Activated CD4-positive, alpha-beta T cell treated with anti-CD3 and anti-CD28 coated beads for 48 hours (primary cell): ENCODE data around the gene GRAMD1B.

Source experiments
- DNase-seq: peaks from one replicate; pipeline ENCODE4 v3.0.0-alpha.2; 2020

GRAMD1B gene

GRCh38 chr11:123594921-123595320 lies 164.9 kb downstream of the GRAMD1B start:
- no peak for DNase-seq

- DNase-seq: no peak
Measured at GRCh38 chr11:123597859-123598258, 167.8 kb downstream of the GRAMD1B start.

GRCh38 chr11:123601136-123601535 lies 171.1 kb downstream of the GRAMD1B start:
- DNase-seq: no peak

GRCh38 chr11:123601743-123602142 lies 171.7 kb downstream of the GRAMD1B start:
- no peak for DNase-seq

- no peak for DNase-seq
Measured at GRCh38 chr11:123603666-123604065, 173.6 kb downstream of the GRAMD1B start.

- DNase-seq: no peak
Measured at GRCh38 chr11:123607781-123608180, 177.7 kb downstream of the GRAMD1B start.

- no peak for DNase-seq
Measured at GRCh38 chr11:123608371-123608770, 178.3 kb downstream of the GRAMD1B start.

GRCh38 chr11:123608945-123609344 lies 178.9 kb downstream of the GRAMD1B start:
- DNase-seq: no peak

GRCh38 chr11:123611698-123612097 lies 181.6 kb downstream of the GRAMD1B start:
- no peak for DNase-seq

- DNase-seq: no peak
Measured at GRCh38 chr11:123616505-123617198, 186.6 kb downstream of the GRAMD1B start.

- DNase-seq: no peak
Measured at GRCh38 chr11:123622576-123622975, 192.5 kb downstream of the GRAMD1B start.

GRCh38 chr11:123624974-123625373 lies 194.9 kb downstream of the GRAMD1B start:
- no peak for DNase-seq

GRCh38 chr11:123628936-123629683 lies 199.0 kb downstream of the GRAMD1B start:
- DNase-seq: no peak

- DNase-seq: no peak
Measured at GRCh38 chr11:123630126-123630608, 200.1 kb downstream of the GRAMD1B start.

- no peak for DNase-seq
Measured at GRCh38 chr11:123640029-123640428, 210.0 kb downstream of the GRAMD1B start.

GRCh38 chr11:123640677-123641494 lies 210.8 kb downstream of the GRAMD1B start:
- peak; percentile 68 for DNase-seq

- DNase-seq: no peak
Measured at GRCh38 chr11:123641495-123641840, 211.4 kb downstream of the GRAMD1B start.

- no peak for DNase-seq
Measured at GRCh38 chr11:123642435-123642834, 212.4 kb downstream of the GRAMD1B start.

- no peak for DNase-seq
Measured at GRCh38 chr11:123645286-123645975, 215.4 kb downstream of the GRAMD1B start.

GRCh38 chr11:123650901-123651300 lies 220.8 kb downstream of the GRAMD1B start:
- DNase-seq: no peak

GRCh38 chr11:123652599-123652998 lies 222.5 kb downstream of the GRAMD1B start:
- no peak for DNase-seq

GRCh38 chr11:123653483-123653826 lies 223.4 kb downstream of the GRAMD1B start:
- no peak for DNase-seq
